Liver (tissue), 9 donors: ENCODE results near the gene TEKT2. TPM values are rescaled to one million over a fixed set of nuclear protein-coding genes. Genes with fewer than 3 reads are reported as not detected.

ENCODE experiments used
- DNase-seq: peaks from one replicate; pipeline ENCODE4 v3.0.0-alpha.2; 2017; ENCODE audit warnings: low spot score
- H3K27ac ChIP-seq, 2 donors: one replicate each; pipeline ENCODE4 v1.7.0; 2013; ENCODE audit warnings: inconsistent platforms in 2 of 2, low read length in 2 of 2, control low read depth in 1 of 2, low read depth in 1 of 2, mild to moderate bottlenecking in 1 of 2
- H3K27me3 ChIP-seq, 4 donors: one replicate each; pipeline versions ENCODE4 v1.6.1 to v1.7.0; 2013; ENCODE audit warnings: low read length in 3 of 4, inconsistent platforms in 1 of 4, mild to moderate bottlenecking in 1 of 4, moderate library complexity in 1 of 4; ENCODE audit not compliant: control insufficient read depth in 4 of 4, insufficient read depth in 4 of 4
- H3K36me3 ChIP-seq, 4 donors: one replicate each; pipeline versions ENCODE4 v1.6.1 to v1.7.0; 2013; ENCODE audit warnings: low read length in 3 of 4, mild to moderate bottlenecking in 3 of 4, low read depth in 1 of 4, moderate library complexity in 1 of 4; ENCODE audit not compliant: control insufficient read depth in 4 of 4, insufficient read depth in 3 of 4
- H3K4me1 ChIP-seq, 4 donors: one replicate each; pipeline versions ENCODE4 v1.6.1 to v1.7.0; 2013; ENCODE audit warnings: low read length in 3 of 4, mild to moderate bottlenecking in 3 of 4, moderate library complexity in 1 of 4; ENCODE audit not compliant: control insufficient read depth in 4 of 4, insufficient read depth in 4 of 4
- H3K4me3 ChIP-seq, 3 donors: one replicate each; pipeline versions ENCODE4 v1.6.1 to v1.7.0; 2013; ENCODE audit warnings: low read length in 3 of 3, control low read depth in 1 of 3, low read depth in 1 of 3, mild to moderate bottlenecking in 1 of 3
- H3K9ac ChIP-seq, 2 donors: one replicate each; pipeline ENCODE4 v1.7.0; 2013; ENCODE audit warnings: low read length in 2 of 2, mild to moderate bottlenecking in 2 of 2, moderate library complexity in 2 of 2, control low read depth in 1 of 2, low read depth in 1 of 2
- H3K9me3 ChIP-seq, 4 donors: one replicate each; pipeline versions ENCODE4 v1.6.1 to v1.7.0; 2013; ENCODE audit warnings: low read length in 3 of 4; ENCODE audit not compliant: control insufficient read depth in 4 of 4
- CTCF ChIP-seq: fragments of 150-350 bp; IDR thresholded peaks from 2 replicates; pipeline ENCODE4 v1.5.1; 2017; ENCODE audit warnings: improper control_type of control experiment, low read depth, low read length; ENCODE audit not compliant: missing input control
- MAX ChIP-seq: IDR thresholded peaks from 2 replicates; pipeline ENCODE4 v1.6.1; 2016; ENCODE audit warnings: antibody characterized with exemption
- RAD21 ChIP-seq, 2 donors: IDR thresholded peaks; 2 replicates each; pipeline ENCODE4 v1.6.1; 2016; ENCODE audit warnings: antibody characterized with exemption in 2 of 2, mild to moderate bottlenecking in 2 of 2
- REST ChIP-seq: IDR thresholded peaks from 2 replicates; pipeline ENCODE4 v1.6.1; 2016; ENCODE audit warnings: antibody characterized with exemption, mild to moderate bottlenecking
- SP1 ChIP-seq: IDR thresholded peaks from 2 replicates; pipeline ENCODE4 v1.6.1; 2018; ENCODE audit warnings: antibody characterized with exemption, mild to moderate bottlenecking
- ZBTB33 ChIP-seq: IDR thresholded peaks from 2 replicates; pipeline ENCODE4 v1.6.1; 2016; ENCODE audit warnings: antibody characterized with exemption
- WGBS: extraction: QIAGEN DNeasy Blood & Tissue Kit; methylation state at CpG from one replicate; pipeline ENCODE4 v1.1.7; 2013; 5-methylcytosine and 5-hydroxymethylcytosine counted together
- polyA plus RNA-seq, 2 donors: library from polyadenylated mRNA; stranded (reverse) in 1 of 2; unstranded in 1 of 2; fragments of 200-250 nt in 1 of 2; fragments of >200 nt in 1 of 2; fragmentation: Nextera tagmentation in 1 of 2; extraction: Ambion mirVana in 1 of 2; gene quantifications; one replicate each; pipeline versions ENCODE4 v1.2.1 to v1.2.3, GENCODE V29; 2013 to 2015
- total RNA-seq, 2 donors: library from RNA; depleted of rRNA; stranded (reverse); fragments of >200 nt; gene quantifications; one replicate each; pipeline ENCODE4 v1.2.3, GENCODE V29; 2014
- TF ChIP-seq, protein P1 (sequence below): IDR thresholded peaks from 2 replicates; pipeline ENCODE4 v1.6.1; 2016; ENCODE audit warnings: antibody characterized with exemption
- donor health status: healthy.
- donor health status: healthy.
- donor health status: healthy.
- donor health status: healthy.
- donor health status: healthy.

TEKT2 gene
- total and polyA plus RNA-seq, 4 donors: 0.14 to 0.17 TPM; not detected in 2

DNA sequence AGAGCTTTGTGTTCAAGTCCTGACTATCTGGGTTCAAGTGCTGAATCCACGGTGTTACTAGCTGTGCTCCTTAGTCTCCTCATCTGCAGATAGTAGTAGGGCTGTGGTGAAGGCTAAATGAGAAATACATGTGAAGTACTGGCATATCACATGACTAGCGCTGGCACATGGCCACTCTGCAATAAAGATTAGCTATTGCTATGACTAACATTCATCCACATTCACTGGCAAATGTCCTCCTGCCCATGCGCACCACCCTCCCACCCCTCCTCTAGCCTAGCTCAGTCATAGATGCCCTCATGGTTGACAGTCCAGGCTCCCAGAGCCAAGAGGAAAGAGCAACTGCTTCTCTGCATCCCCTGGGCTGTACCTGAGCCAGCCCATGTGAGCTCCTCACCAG is 49.6 kb downstream of the TEKT2 start (continued):
- TF ChIP-seq REST: no peak

GRCh38 chr1:36134031-36134430 is 50.1 kb downstream of the TEKT2 start:
- TF ChIP-seq ZBTB33: no peak
- TF ChIP-seq, protein P1, sequence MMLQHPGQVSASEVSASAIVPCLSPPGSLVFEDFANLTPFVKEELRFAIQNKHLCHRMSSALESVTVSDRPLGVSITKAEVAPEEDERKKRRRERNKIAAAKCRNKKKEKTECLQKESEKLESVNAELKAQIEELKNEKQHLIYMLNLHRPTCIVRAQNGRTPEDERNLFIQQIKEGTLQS: no peak
- TF ChIP-seq SP1: no peak
- no peak for TF ChIP-seq CTCF
- Histone ChIP-seq H3K27me3 (no peaks in the 10 kb centered on the region), H3K4me1 (no peaks in the 10 kb centered on the region), H3K36me3 (peaks cover 4 to 24% (median 18%) of the 10 kb centered on the region in 4 donors), H3K9me3 (no peaks in the 10 kb centered on the region), H3K4me3 (no peak overlapping the region), H3K27ac (no peak overlapping the region), H3K9ac (no peak overlapping the region)
- no peak for DNase-seq
- 75% methylated on average over 6 of the region's 6 CpGs for WGBS

DNA sequence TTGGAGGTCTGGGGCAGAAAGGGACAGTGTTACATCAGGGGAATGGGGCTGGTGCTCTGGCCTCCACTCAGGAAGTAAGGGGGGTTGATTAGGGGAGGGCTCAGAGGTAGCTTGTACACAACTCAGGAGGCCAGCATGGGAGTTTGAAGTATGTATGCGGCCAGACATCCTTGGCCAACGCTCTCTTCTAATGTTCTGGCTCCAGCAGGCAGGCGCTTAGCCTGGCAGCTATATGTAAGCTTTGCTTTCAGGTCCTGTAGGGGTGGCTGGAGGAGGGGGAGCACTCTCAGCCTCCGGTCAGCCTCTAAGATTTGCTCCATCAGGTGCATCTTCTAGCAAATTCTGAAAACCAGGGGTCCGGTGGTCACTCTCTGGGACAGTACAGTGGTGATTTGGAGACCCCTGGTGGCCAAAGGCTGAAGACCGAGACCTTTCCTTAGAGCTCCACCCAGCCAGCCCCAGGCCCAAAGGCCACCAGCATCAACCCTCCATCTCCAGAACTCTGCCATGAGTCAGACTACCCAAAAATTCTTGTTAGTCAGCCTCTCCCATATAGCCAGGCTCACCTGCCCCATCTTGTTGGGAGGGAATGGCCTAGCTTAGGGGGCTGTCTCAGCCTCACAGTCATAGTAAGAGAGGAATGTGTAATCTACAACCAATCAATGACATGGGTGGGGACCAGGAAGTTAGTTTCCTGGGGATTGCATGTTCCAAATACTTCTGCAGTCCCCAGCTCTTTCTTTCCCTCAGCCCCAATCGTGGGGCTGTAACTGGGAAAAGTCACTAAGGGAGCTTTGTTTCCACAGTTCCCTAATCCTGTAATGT is 50.8 kb downstream of the TEKT2 start:
- 69% methylated on average over 7 of the region's 7 CpGs for WGBS
- Histone ChIP-seq H3K9ac (no peak overlapping the region), H3K9me3 (no peaks in the 10 kb centered on the region), H3K4me3 (no peak overlapping the region), H3K36me3 (peaks cover 4 to 28% (median 22%) of the 10 kb centered on the region in 4 donors), H3K27ac (no peak overlapping the region), H3K27me3 (no peaks in the 10 kb centered on the region), H3K4me1 (no peaks in the 10 kb centered on the region)
- TF ChIP-seq CTCF (peak; percentile 41), RAD21 (IDR thresholded peaks at IDR 0.05) (peak; percentile 62 to 74), SP1 (no peak), ZBTB33 (no peak), MAX (no peak)
- peak; percentile 67 for DNase-seq
